Endothelial cell of umbilical vein (primary cell): ENCODE measurements around the gene STH. TPM values are rescaled to one million over a fixed set of nuclear protein-coding genes. Genes with fewer than 3 reads are reported as not detected.

Experiments
- BruUV-seq: library from RNA; stranded (reverse); fragments of 400-500 nt; replicated peaks from 2 replicates; lab custom pipeline; 2021; lab: Mats Ljungman, UMichigan
- CTCF ChIA-PET: fragments of 300-600, 350-600 bp; sonication (Branson Sonifier 250); formaldehyde crosslinking; loops from one replicate; lab custom pipeline; 2021; ENCODE audit warnings: antibody characterized with exemption, inconsistent platforms; lab: Charles Lee
- POLR2A ChIA-PET: fragments of 300-600, 350-600 bp; sonication (Branson Sonifier 250); formaldehyde crosslinking; loops from one replicate; lab custom pipeline; 2021; ENCODE audit warnings: antibody characterized with exemption, inconsistent platforms; lab: Charles Lee
- DNase-seq: peaks from one replicate; pipeline ENCODE4 v3.0.0-alpha.2; 2011; ENCODE audit warnings: low read depth, low spot score
- FAIRE-seq: peaks from 2 replicates; lab custom pipeline; 2011; peaks lifted over from hg19 to GRCh38; lab: Jason Lieb, UNC
- H2AFZ ChIP-seq: 2 replicates; pipeline ENCODE4 v1.6.0; 2012; ENCODE audit warnings: low read depth, low read length, control low read depth, inconsistent platforms
- H3K27ac ChIP-seq: 2 replicates; pipeline ENCODE4 v1.5.1; 2011; ENCODE audit warnings: low read depth, mild to moderate bottlenecking, control low read depth, low read length, moderate library complexity; ENCODE audit not compliant: insufficient read depth
- H3K27me3 ChIP-seq, 2 experiments: 2 replicates each; pipeline versions ENCODE4 v1.6.0 to v1.6.1; 2011; ENCODE audit warnings: low read length in 2 of 2, mixed read lengths in 1 of 2; ENCODE audit not compliant: control insufficient read depth in 2 of 2, insufficient read depth in 2 of 2
- H3K36me3 ChIP-seq, 2 experiments: 2 replicates in 1 of 2; 3 replicates in 1 of 2; pipeline ENCODE4 v1.5.1; 2011; ENCODE audit warnings: low read length in 2 of 2, mild to moderate bottlenecking in 1 of 2, moderate library complexity in 1 of 2; ENCODE audit not compliant: control insufficient read depth in 2 of 2, insufficient read depth in 2 of 2; ENCODE audit errors: extremely low read depth in 1 of 2
- H3K4me1 ChIP-seq: 3 replicates; pipeline ENCODE4 v1.5.1; 2011; ENCODE audit warnings: mild to moderate bottlenecking, low read length; ENCODE audit not compliant: control insufficient read depth, insufficient read depth; ENCODE audit errors: extremely low read depth
- H3K4me2 ChIP-seq: 2 replicates; pipeline ENCODE4 v1.6.1; 2011; ENCODE audit warnings: low read length, control low read depth, mixed read lengths; ENCODE audit not compliant: insufficient read depth
- H3K4me3 ChIP-seq, 3 experiments: fragments of 200-600 bp in 1 of 3; sonication (generic), shearing (Covaris generic) in 1 of 3; replicated peaks in 1 of 3; 2 replicates each; pipeline ENCODE4 v1.5.1; 2011 to 2016; ENCODE audit warnings: control low read depth in 3 of 3, low read length in 3 of 3, mild to moderate bottlenecking in 2 of 3, inconsistent platforms in 1 of 3, low read depth in 1 of 3, moderate library complexity in 1 of 3; ENCODE audit not compliant: insufficient read depth in 1 of 3
- H3K79me2 ChIP-seq: 2 replicates; pipeline ENCODE4 v1.6.0; 2012; ENCODE audit warnings: low read length, inconsistent platforms; ENCODE audit not compliant: control insufficient read depth, insufficient read depth
- H3K9ac ChIP-seq: replicated peaks from 2 replicates; pipeline ENCODE3; 2011; ENCODE audit warnings: low read length, control low read depth; ENCODE audit not compliant: insufficient read depth; ENCODE audit errors: extremely low read depth
- H3K9me1 ChIP-seq: replicated peaks from 3 replicates; pipeline ENCODE4 v1.6.0; 2011; ENCODE audit warnings: mild to moderate bottlenecking, low read length; ENCODE audit not compliant: control insufficient read depth, insufficient read depth; ENCODE audit errors: extremely low read depth
- H3K9me3 ChIP-seq: replicated peaks from 2 replicates; pipeline ENCODE4 v1.5.1; 2012; ENCODE audit warnings: low read length, inconsistent platforms; ENCODE audit not compliant: control insufficient read depth, insufficient read depth
- H4K20me1 ChIP-seq: replicated peaks from 2 replicates; pipeline ENCODE3; 2011; ENCODE audit warnings: mild to moderate bottlenecking, low read length; ENCODE audit not compliant: control insufficient read depth, insufficient read depth; ENCODE audit errors: extremely low read depth
- EZH2 ChIP-seq: IDR thresholded peaks from 2 replicates; pipeline ENCODE4 v1.6.1; 2012; ENCODE audit warnings: borderline replicate concordance, low read depth, mild to moderate bottlenecking, moderate library complexity, low read length, inconsistent platforms; ENCODE audit not compliant: severe bottlenecking
- FOS ChIP-seq: IDR thresholded peaks from 2 replicates; pipeline ENCODE4 v1.6.1; 2011; ENCODE audit warnings: mild to moderate bottlenecking, low read length, moderate library complexity, borderline replicate concordance; ENCODE audit not compliant: insufficient read depth
- GATA2 ChIP-seq: IDR thresholded peaks from 2 replicates; pipeline ENCODE4 v1.7.0; 2011; ENCODE audit warnings: low read depth, mild to moderate bottlenecking, moderate library complexity, mixed read lengths, low read length; ENCODE audit not compliant: insufficient read length, insufficient read depth
- JUN ChIP-seq: IDR thresholded peaks from 2 replicates; pipeline ENCODE4 v1.6.1; 2011; ENCODE audit warnings: borderline replicate concordance, low read depth; ENCODE audit not compliant: insufficient read length, insufficient read depth
- MAX ChIP-seq: IDR thresholded peaks from 2 replicates; pipeline ENCODE4 v1.6.1; 2011; ENCODE audit not compliant: insufficient read depth, insufficient read length
- MYC ChIP-seq: IDR thresholded peaks from one replicate; pipeline ENCODE4 v1.6.1; 2011; ENCODE audit warnings: mild to moderate bottlenecking, low read depth, low read length
- POLR2A ChIP-seq: IDR thresholded peaks from 2 replicates; pipeline ENCODE4 v1.6.1; 2012; ENCODE audit warnings: low read depth, mild to moderate bottlenecking, control low read depth, low read length
- POLR2AphosphoS5 ChIP-seq: IDR thresholded peaks from 2 replicates; pipeline ENCODE4 v1.6.1; 2012; ENCODE audit warnings: low read depth, mild to moderate bottlenecking, control low read depth, low read length, moderate library complexity; ENCODE audit not compliant: insufficient read depth
- dilution Hi-C: fragments of 300-500 bp; cut with MboI; formaldehyde crosslinking; loops from one replicate; pipeline ENCODE4 v1.15.0; 2019; ENCODE audit warnings: low sequenced_read_pairs; ENCODE audit not compliant: extremely low pct_ligation_motif_present
- intact Hi-C: fragments of 100-400 bp; cut with micrococcal nuclease; formaldehyde crosslinking; loops from one replicate; pipeline ENCODE4 v1.10.0; 2022
- polyA plus RNA-seq, 4 experiments: library from polyadenylated mRNA; depleted of rRNA in 3 of 4; stranded (reverse) in 3 of 4; unstranded in 1 of 4; fragments of >200 nt; gene quantifications; 2 replicates each; pipeline versions ENCODE4 v1.2.1 to v1.2.3, GENCODE V29; 2011 to 2012; ENCODE audit warnings: missing spikeins in 1 of 4
- total RNA-seq: library from RNA; stranded (reverse); gene quantifications from 2 replicates; pipeline ENCODE4 v1.2.3, GENCODE V29; 2021
- TF ChIP-seq, protein P1 (sequence below), 2 donors: IDR thresholded peaks; 1 replicate in 1 of 2; 2 replicates in 1 of 2; pipeline ENCODE4 v1.5.1; 2011; ENCODE audit warnings: low read length in 2 of 2, mild to moderate bottlenecking in 2 of 2, moderate library complexity in 2 of 2, control low read depth in 1 of 2, inconsistent platforms in 1 of 2, low read depth in 1 of 2; ENCODE audit not compliant: insufficient read depth in 1 of 2; ENCODE audit errors: extremely low read depth in 1 of 2

The STH gene
- total and polyA plus RNA-seq, 2 donors (not counting 3 experiments of a cell fraction or from before 2014, with no cell fraction given): not detected

- POLR2A ChIA-PET: no interaction called here
- H3K36me3 ChIP-seq: peaks cover 10 to 18% of the 10 kb centered on the region in 2 experiments
- no peak for FAIRE-seq
- H3K27me3 ChIP-seq: no peaks in the 10 kb centered on the region
- no peak for DNase-seq
- BruUV-seq: no TSS peak
- H4K20me1 ChIP-seq: no peaks in the 10 kb centered on the region
- CTCF ChIA-PET: interaction anchor here (1.6 to 2.1 kb wide), 3 partner anchors 9 to 165 kb away, joined by 5 to 9 read pairs (median 8); partner anchors contain the start of gene KANSL1
- H3K9me1 ChIP-seq: no peaks in the 10 kb centered on the region
- intact Hi-C loops (no loop called here), dilution Hi-C loops (no loop called here)
- H3K27ac ChIP-seq: no peak overlapping the region
- TF ChIP-seq FOS (no peak), MYC (no peak), POLR2AphosphoS5 (no peak), EZH2 (no peak), POLR2A (no peak), MAX (no peak), GATA2 (no peak), JUN (no peak)
- TF ChIP-seq, protein P1, sequence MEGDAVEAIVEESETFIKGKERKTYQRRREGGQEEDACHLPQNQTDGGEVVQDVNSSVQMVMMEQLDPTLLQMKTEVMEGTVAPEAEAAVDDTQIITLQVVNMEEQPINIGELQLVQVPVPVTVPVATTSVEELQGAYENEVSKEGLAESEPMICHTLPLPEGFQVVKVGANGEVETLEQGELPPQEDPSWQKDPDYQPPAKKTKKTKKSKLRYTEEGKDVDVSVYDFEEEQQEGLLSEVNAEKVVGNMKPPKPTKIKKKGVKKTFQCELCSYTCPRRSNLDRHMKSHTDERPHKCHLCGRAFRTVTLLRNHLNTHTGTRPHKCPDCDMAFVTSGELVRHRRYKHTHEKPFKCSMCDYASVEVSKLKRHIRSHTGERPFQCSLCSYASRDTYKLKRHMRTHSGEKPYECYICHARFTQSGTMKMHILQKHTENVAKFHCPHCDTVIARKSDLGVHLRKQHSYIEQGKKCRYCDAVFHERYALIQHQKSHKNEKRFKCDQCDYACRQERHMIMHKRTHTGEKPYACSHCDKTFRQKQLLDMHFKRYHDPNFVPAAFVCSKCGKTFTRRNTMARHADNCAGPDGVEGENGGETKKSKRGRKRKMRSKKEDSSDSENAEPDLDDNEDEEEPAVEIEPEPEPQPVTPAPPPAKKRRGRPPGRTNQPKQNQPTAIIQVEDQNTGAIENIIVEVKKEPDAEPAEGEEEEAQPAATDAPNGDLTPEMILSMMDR (IDR thresholded peaks at IDR 0.05; ENCODE audit: extremely low read depth in 1 of 2, insufficient read depth in 1 of 2, low read depth in 1 of 2, low read length in 2 of 2): no peak
- H3K79me2 ChIP-seq: peaks cover 7% of the 10 kb centered on the region
- H3K9me3 ChIP-seq: no peaks in the 10 kb centered on the region
- no peak overlapping the region for H2AFZ ChIP-seq
- no peak overlapping the region for H3K9ac ChIP-seq
- no peak overlapping the region for H3K4me2 ChIP-seq
- no peak overlapping the region for H3K4me3 ChIP-seq
- H3K4me1 ChIP-seq: peaks cover 9% of the 10 kb centered on the region
Observed at GRCh38 chr17:46047856-46048255, 48.8 kb downstream of the STH start.

Other genes starting within 250 kb of the STH start
- not detected in 2 replicates for gene CRHR1, start 214.9 kb upstream of the STH start, total RNA-seq
- gene CRHR1, start 214.9 kb upstream of the STH start, polyA plus RNA-seq: not detected in 2 replicates
- not detected in 2 replicates for gene SPPL2C, start 154.4 kb upstream of the STH start, total RNA-seq
- gene SPPL2C, start 154.4 kb upstream of the STH start, polyA plus RNA-seq: not detected in 2 replicates
- gene MAPT, start 104.7 kb upstream of the STH start, total RNA-seq: 0.16 and 0.51 TPM in 2 replicates
- 0.04 and 0.05 TPM in 2 replicates for gene MAPT, start 104.7 kb upstream of the STH start, polyA plus RNA-seq
- 74.0 and 90.8 TPM in 2 replicates for gene KANSL1, start 194.2 kb downstream of the STH start, total RNA-seq
- gene KANSL1, start 194.2 kb downstream of the STH start, polyA plus RNA-seq: 19.5 and 29.1 TPM in 2 replicates